ENCODE data around the gene ST6GALNAC6. TPM values are rescaled to one million over a fixed set of nuclear protein-coding genes. Genes with fewer than 3 reads are reported as not detected.

Gene ST6GALNAC6
- total RNA-seq, 4 donors from 2014 or later = 14.5 to 69.4 (median 26.1) TPM

DNA sequence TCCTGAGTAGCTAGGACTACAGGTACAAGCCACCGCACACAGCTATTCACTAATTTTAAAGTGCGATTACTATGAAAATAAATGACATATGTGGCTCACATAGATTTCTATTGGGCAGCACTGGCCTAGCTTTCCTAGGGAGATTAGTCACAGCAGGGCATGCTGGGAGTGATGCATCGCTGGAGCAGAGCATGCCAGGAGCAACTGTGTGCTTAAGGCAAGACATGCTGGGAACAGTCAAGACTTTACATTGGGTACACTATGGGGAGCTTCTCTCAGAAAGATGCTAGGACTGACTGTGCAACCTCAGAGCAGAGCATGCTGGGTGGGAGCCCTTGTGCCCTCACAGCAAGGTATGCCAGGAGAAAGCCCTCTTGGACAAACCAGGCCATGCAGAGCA lies 9.3 kb downstream of the ST6GALNAC6 start:
- Histone ChIP-seq H3K27ac (no peak overlapping the region), H3K4me3 (no peak overlapping the region), H3K4me1 (peaks cover 0 to 7% (median 0%) of the 10 kb centered on the region in 3 donors), H3K36me3 (peaks cover 42 to 100% (median 57%) of the 10 kb centered on the region in 3 donors), H3K9me3 (peaks cover 0 to 26% (median 10%) of the 10 kb centered on the region in 3 donors), H3K27me3 (no peaks in the 10 kb centered on the region)
- intact Hi-C loops (cut with DNase I) = no loop called here
- TF ChIP-seq, protein P1, sequence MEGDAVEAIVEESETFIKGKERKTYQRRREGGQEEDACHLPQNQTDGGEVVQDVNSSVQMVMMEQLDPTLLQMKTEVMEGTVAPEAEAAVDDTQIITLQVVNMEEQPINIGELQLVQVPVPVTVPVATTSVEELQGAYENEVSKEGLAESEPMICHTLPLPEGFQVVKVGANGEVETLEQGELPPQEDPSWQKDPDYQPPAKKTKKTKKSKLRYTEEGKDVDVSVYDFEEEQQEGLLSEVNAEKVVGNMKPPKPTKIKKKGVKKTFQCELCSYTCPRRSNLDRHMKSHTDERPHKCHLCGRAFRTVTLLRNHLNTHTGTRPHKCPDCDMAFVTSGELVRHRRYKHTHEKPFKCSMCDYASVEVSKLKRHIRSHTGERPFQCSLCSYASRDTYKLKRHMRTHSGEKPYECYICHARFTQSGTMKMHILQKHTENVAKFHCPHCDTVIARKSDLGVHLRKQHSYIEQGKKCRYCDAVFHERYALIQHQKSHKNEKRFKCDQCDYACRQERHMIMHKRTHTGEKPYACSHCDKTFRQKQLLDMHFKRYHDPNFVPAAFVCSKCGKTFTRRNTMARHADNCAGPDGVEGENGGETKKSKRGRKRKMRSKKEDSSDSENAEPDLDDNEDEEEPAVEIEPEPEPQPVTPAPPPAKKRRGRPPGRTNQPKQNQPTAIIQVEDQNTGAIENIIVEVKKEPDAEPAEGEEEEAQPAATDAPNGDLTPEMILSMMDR (IDR thresholded peaks at IDR 0.05) = no peak
- TF ChIP-seq POLR2A (IDR thresholded peaks at IDR 0.05) = no peak
- DNase-seq = no peak
- WGBS, 2 donors = 94 to 100% methylated on average over 2 to 3 of the region's 3 CpGs

GRCh38 chr9:127887792-127888191 lies 11.6 kb downstream of the ST6GALNAC6 start:
- no peak overlapping the region for H3K27ac ChIP-seq
- 82 to 83% methylated on average over 2 of the region's 2 CpGs for WGBS, 2 donors
- DNase-seq = no peak
- intact Hi-C loops (cut with DNase I) = no loop called here
- peaks cover 0 to 24% (median 5%) of the 10 kb centered on the region in 3 donors for H3K4me1 ChIP-seq
- TF ChIP-seq, protein P1 (IDR thresholded peaks at IDR 0.05) = peak in 1 of 6 experiments; percentile 7
- no peak for TF ChIP-seq POLR2A (IDR thresholded peaks at IDR 0.05)
- peaks cover 0 to 4% (median 0%) of the 10 kb centered on the region in 3 donors for H3K9me3 ChIP-seq
- H3K27me3 ChIP-seq = no peaks in the 10 kb centered on the region
- no peak overlapping the region for H3K4me3 ChIP-seq
- peaks cover 22 to 91% (median 42%) of the 10 kb centered on the region in 3 donors for H3K36me3 ChIP-seq

GRCh38 chr9:127886401-127886972 lies 12.9 kb downstream of the ST6GALNAC6 start:
- intact Hi-C loops (cut with DNase I) = no loop called here
- no peak for DNase-seq
- Histone ChIP-seq H3K27me3 (no peaks in the 10 kb centered on the region), H3K4me1 (peaks cover 0 to 25% (median 5%) of the 10 kb centered on the region in 3 donors), H3K36me3 (peaks cover 21 to 78% (median 36%) of the 10 kb centered on the region in 3 donors), H3K27ac (no peak overlapping the region), H3K9me3 (no peaks in the 10 kb centered on the region), H3K4me3 (no peak overlapping the region)
- TF ChIP-seq POLR2A (IDR thresholded peaks at IDR 0.05) = no peak
- TF ChIP-seq, protein P1 (IDR thresholded peaks at IDR 0.05) = no peak
- WGBS, 2 donors = 92 to 100% methylated on average over 4 to 15 of the region's 18 CpGs

- no peak for DNase-seq
- Histone ChIP-seq H3K4me1 (peaks cover 0 to 25% (median 5%) of the 10 kb centered on the region in 3 donors), H3K9me3 (no peaks in the 10 kb centered on the region), H3K27ac (no peak overlapping the region), H3K36me3 (peaks cover 19 to 70% (median 32%) of the 10 kb centered on the region in 3 donors), H3K27me3 (no peaks in the 10 kb centered on the region), H3K4me3 (no peak overlapping the region)
- WGBS, 2 donors = 60 to 82% methylated on average over 5 to 12 of the region's 13 CpGs
- intact Hi-C loops (cut with DNase I) = no loop called here
- TF ChIP-seq, protein P1 (IDR thresholded peaks at IDR 0.05) = no peak
- TF ChIP-seq POLR2A (IDR thresholded peaks at IDR 0.05) = no peak
Measured at GRCh38 chr9:127885508-127886281, 13.7 kb downstream of the ST6GALNAC6 start.

DNA sequence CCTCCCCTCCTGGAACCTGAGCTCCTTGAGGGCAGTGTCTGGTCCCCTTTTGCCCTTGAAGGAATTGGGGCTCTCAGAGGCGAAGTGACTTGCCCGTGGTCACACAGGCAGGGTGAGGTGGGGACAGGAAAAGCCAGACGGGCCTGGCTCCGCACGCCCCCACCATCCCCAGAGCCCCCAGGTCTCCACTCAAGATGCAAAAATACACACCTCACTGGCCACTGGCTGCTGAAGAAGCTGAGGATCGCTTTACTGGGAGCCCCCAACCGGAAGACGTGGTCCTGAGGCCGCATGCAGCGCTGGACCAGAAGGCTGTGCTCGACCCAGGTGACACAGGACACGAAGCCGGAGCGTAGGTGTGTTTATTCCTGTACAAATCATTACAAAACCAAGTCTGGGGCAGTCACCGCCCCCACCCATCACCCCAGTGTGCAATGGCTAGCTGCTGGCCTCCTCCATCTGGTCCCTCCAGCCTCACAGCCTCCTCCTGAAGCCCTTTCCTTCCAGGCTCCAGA lies 14.4 kb downstream of the ST6GALNAC6 start:
- WGBS, 2 donors = 62% methylated on average over 3 of the region's 15 CpGs; no CpG with 5 or more reads in 1 of the 2 donors
- Histone ChIP-seq H3K36me3 (peaks cover 12 to 64% (median 26%) of the 10 kb centered on the region in 3 donors), H3K27me3 (no peaks in the 10 kb centered on the region), H3K4me3 (no peak overlapping the region), H3K4me1 (peaks cover 0 to 25% (median 5%) of the 10 kb centered on the region in 3 donors), H3K9me3 (no peaks in the 10 kb centered on the region), H3K27ac (peak overlapping the region in 1 of 4 donors; percentile 19)
- no peak for DNase-seq
- TF ChIP-seq POLR2A (IDR thresholded peaks at IDR 0.05) = no peak
- TF ChIP-seq, protein P1 (IDR thresholded peaks at IDR 0.05) = no peak
- intact Hi-C loops (cut with DNase I) = no loop called here
